SK-N-SH treated with all-trans-retinoic acid at 6 μM for 48 hours (cell line): ENCODE data around the gene SPTB.

Experiments
- ARNTL ChIP-seq: fragments of 450-650 bp; formaldehyde crosslinking; IDR thresholded peaks from 2 replicates; pipeline ENCODE4 v1.5.0; 2020; ENCODE audit warnings: low read depth, mild to moderate bottlenecking, moderate library complexity, borderline replicate concordance
- CSDC2 ChIP-seq: fragments of 250-450 bp; sonication (Bioruptor Pico); IDR thresholded peaks from 2 replicates; pipeline ENCODE4 v1.5.0; 2020; ENCODE audit warnings: mild to moderate bottlenecking, moderate library complexity
- OSR1 ChIP-seq: fragments of 250-450 bp; sonication (Bioruptor Pico); IDR thresholded peaks from 2 replicates; pipeline ENCODE4 v1.8.0; 2022; ENCODE audit warnings: moderate library complexity, mild to moderate bottlenecking, inconsistent platforms
- PATZ1 ChIP-seq: fragments of 250-450 bp; sonication (Bioruptor Pico); IDR thresholded peaks from 2 replicates; pipeline ENCODE4 v1.8.0; 2020; ENCODE audit warnings: mild to moderate bottlenecking, moderate library complexity, borderline replicate concordance
- SNAI2 ChIP-seq: fragments of 250-450 bp; sonication (Bioruptor Pico); IDR thresholded peaks from 2 replicates; pipeline ENCODE4 v1.5.0; 2020; ENCODE audit warnings: mild to moderate bottlenecking, moderate library complexity
- ZC3H10 ChIP-seq: fragments of 250-450 bp; sonication (Bioruptor Pico); IDR thresholded peaks from 2 replicates; pipeline ENCODE4 v1.5.1; 2021; ENCODE audit warnings: mild to moderate bottlenecking, moderate library complexity
- ZFP3 ChIP-seq: fragments of 250-450 bp; sonication (Bioruptor Pico); IDR thresholded peaks from 2 replicates; pipeline ENCODE4 v1.5.0; 2020; ENCODE audit warnings: mild to moderate bottlenecking, moderate library complexity
- ZFP30 ChIP-seq: fragments of 450-650 bp; formaldehyde crosslinking; IDR thresholded peaks from 2 replicates; pipeline ENCODE4 v1.5.0; 2022; ENCODE audit warnings: mild to moderate bottlenecking, moderate library complexity
- ZNF8 ChIP-seq: fragments of 450-650 bp; formaldehyde crosslinking; IDR thresholded peaks from 2 replicates; pipeline ENCODE4 v1.5.0; 2020; ENCODE audit warnings: mild to moderate bottlenecking, moderate library complexity
- TF ChIP-seq, protein P1 (sequence below): fragments of 250-450 bp; sonication (Bioruptor Pico); IDR thresholded peaks from 2 replicates; pipeline ENCODE4 v1.5.0; 2020; ENCODE audit warnings: mild to moderate bottlenecking, moderate library complexity
- TF ChIP-seq, protein P2 (sequence below): fragments of 250-450 bp; sonication (Bioruptor Pico); IDR thresholded peaks from 2 replicates; pipeline ENCODE4 v1.5.1; 2020; ENCODE audit warnings: low read depth, mild to moderate bottlenecking, moderate library complexity

DNA sequence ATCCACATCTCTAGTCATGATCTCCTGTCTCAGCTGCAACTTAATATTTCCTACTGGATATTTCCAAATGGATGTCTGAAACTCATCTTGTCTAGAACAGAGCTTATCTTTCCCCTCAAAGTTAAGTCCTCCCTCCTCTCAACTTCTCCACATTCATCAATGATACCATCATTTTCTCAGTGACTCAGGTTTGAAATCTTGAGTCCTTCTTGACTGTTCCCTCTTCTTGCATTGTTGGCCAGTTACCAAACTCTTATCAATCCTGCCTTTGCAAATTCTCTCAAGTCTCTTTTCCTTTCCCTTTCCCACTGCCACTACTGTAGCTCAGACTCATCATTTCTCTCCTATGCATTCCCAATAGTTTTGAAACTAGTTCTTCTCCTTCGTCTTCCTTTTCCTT lies 20.3 kb upstream of the SPTB start:
- TF ChIP-seq, protein P1, sequence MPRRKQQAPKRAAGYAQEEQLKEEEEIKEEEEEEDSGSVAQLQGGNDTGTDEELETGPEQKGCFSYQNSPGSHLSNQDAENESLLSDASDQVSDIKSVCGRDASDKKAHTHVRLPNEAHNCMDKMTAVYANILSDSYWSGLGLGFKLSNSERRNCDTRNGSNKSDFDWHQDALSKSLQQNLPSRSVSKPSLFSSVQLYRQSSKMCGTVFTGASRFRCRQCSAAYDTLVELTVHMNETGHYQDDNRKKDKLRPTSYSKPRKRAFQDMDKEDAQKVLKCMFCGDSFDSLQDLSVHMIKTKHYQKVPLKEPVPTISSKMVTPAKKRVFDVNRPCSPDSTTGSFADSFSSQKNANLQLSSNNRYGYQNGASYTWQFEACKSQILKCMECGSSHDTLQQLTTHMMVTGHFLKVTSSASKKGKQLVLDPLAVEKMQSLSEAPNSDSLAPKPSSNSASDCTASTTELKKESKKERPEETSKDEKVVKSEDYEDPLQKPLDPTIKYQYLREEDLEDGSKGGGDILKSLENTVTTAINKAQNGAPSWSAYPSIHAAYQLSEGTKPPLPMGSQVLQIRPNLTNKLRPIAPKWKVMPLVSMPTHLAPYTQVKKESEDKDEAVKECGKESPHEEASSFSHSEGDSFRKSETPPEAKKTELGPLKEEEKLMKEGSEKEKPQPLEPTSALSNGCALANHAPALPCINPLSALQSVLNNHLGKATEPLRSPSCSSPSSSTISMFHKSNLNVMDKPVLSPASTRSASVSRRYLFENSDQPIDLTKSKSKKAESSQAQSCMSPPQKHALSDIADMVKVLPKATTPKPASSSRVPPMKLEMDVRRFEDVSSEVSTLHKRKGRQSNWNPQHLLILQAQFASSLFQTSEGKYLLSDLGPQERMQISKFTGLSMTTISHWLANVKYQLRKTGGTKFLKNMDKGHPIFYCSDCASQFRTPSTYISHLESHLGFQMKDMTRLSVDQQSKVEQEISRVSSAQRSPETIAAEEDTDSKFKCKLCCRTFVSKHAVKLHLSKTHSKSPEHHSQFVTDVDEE (CRISPR knock-in tag): no peak
- TF ChIP-seq ZC3H10 (CRISPR knock-in tag): no peak
- no peak for TF ChIP-seq SNAI2 (CRISPR knock-in tag)
- TF ChIP-seq CSDC2 (CRISPR knock-in tag): no peak
- TF ChIP-seq ZFP30: no peak
- no peak for TF ChIP-seq PATZ1 (CRISPR knock-in tag)
- no peak for TF ChIP-seq ARNTL (CRISPR knock-in tag)
- TF ChIP-seq ZFP3 (CRISPR knock-in tag): no peak
- no peak for TF ChIP-seq OSR1 (CRISPR knock-in tag)
- no peak for TF ChIP-seq ZNF8 (CRISPR knock-in tag)
- TF ChIP-seq, protein P2, sequence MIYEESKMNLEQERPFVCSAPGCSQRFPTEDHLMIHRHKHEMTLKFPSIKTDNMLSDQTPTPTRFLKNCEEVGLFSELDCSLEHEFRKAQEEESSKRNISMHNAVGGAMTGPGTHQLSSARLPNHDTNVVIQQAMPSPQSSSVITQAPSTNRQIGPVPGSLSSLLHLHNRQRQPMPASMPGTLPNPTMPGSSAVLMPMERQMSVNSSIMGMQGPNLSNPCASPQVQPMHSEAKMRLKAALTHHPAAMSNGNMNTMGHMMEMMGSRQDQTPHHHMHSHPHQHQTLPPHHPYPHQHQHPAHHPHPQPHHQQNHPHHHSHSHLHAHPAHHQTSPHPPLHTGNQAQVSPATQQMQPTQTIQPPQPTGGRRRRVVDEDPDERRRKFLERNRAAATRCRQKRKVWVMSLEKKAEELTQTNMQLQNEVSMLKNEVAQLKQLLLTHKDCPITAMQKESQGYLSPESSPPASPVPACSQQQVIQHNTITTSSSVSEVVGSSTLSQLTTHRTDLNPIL (CRISPR knock-in tag): no peak
